GM18873 (cell line): ENCODE measurements around the gene GTF2H3.

Experiments used
- ATAC-seq: cut with Tn5 transposase; IDR thresholded peaks from one replicate; pipeline ENCODE4 v1.9.1; 2021; ENCODE audit warnings: mild to moderate bottlenecking, moderate library complexity, moderate number of reproducible peaks; ENCODE audit not compliant: unreplicated experiment, low FRiP score

Gene GTF2H3

GRCh38 chr12:123696646-123697045 is 63.0 kb downstream of the GTF2H3 start:
- ATAC-seq: no peak

- ATAC-seq: no peak
Measured at GRCh38 chr12:123705935-123706334, 72.3 kb downstream of the GTF2H3 start.

DNA sequence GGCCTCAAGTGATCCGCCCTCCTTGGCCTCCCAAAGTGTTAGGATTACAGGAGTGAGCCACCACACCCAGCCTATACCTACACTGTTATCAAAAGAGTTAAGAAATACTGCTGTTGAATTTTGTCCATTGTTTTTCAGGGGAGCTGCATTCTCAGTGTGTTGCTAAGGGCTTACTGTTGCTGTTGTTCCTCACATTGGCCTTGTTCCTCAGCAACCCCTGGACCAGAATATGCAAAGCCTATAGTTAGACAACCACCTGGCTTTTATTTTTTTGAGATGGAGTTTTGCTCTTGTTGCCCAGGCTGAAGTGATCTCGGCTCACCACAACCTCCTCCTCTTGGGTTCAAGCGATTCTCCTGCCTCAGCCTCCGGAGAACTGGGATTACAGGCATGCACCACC is 73.8 kb downstream of the GTF2H3 start:
- no peak for ATAC-seq
